Liver (tissue), 9 donors: Measurements from ENCODE around the gene EPB41L2. TPM values are rescaled to one million over a fixed set of nuclear protein-coding genes. Genes with fewer than 3 reads are reported as not detected.

Source experiments
- DNase-seq: peaks from one replicate; pipeline ENCODE4 v3.0.0-alpha.2; 2017; ENCODE audit warnings: low spot score
- H3K27ac ChIP-seq, 2 donors: one replicate each; pipeline ENCODE4 v1.7.0; 2013; ENCODE audit warnings: inconsistent platforms in 2 of 2, low read length in 2 of 2, control low read depth in 1 of 2, low read depth in 1 of 2, mild to moderate bottlenecking in 1 of 2
- H3K27me3 ChIP-seq, 4 donors: one replicate each; pipeline versions ENCODE4 v1.6.1 to v1.7.0; 2013; ENCODE audit warnings: low read length in 3 of 4, inconsistent platforms in 1 of 4, mild to moderate bottlenecking in 1 of 4, moderate library complexity in 1 of 4; ENCODE audit not compliant: control insufficient read depth in 4 of 4, insufficient read depth in 4 of 4
- H3K36me3 ChIP-seq, 4 donors: one replicate each; pipeline versions ENCODE4 v1.6.1 to v1.7.0; 2013; ENCODE audit warnings: low read length in 3 of 4, mild to moderate bottlenecking in 3 of 4, low read depth in 1 of 4, moderate library complexity in 1 of 4; ENCODE audit not compliant: control insufficient read depth in 4 of 4, insufficient read depth in 3 of 4
- H3K4me1 ChIP-seq, 4 donors: one replicate each; pipeline versions ENCODE4 v1.6.1 to v1.7.0; 2013; ENCODE audit warnings: low read length in 3 of 4, mild to moderate bottlenecking in 3 of 4, moderate library complexity in 1 of 4; ENCODE audit not compliant: control insufficient read depth in 4 of 4, insufficient read depth in 4 of 4
- H3K4me3 ChIP-seq, 3 donors: one replicate each; pipeline versions ENCODE4 v1.6.1 to v1.7.0; 2013; ENCODE audit warnings: low read length in 3 of 3, control low read depth in 1 of 3, low read depth in 1 of 3, mild to moderate bottlenecking in 1 of 3
- H3K9ac ChIP-seq, 2 donors: one replicate each; pipeline ENCODE4 v1.7.0; 2013; ENCODE audit warnings: low read length in 2 of 2, mild to moderate bottlenecking in 2 of 2, moderate library complexity in 2 of 2, control low read depth in 1 of 2, low read depth in 1 of 2
- H3K9me3 ChIP-seq, 4 donors: one replicate each; pipeline versions ENCODE4 v1.6.1 to v1.7.0; 2013; ENCODE audit warnings: low read length in 3 of 4; ENCODE audit not compliant: control insufficient read depth in 4 of 4
- ATF3 ChIP-seq: IDR thresholded peaks from 2 replicates; pipeline ENCODE4 v1.6.1; 2016; ENCODE audit warnings: antibody characterized with exemption
- CTCF ChIP-seq: fragments of 150-350 bp; IDR thresholded peaks from 2 replicates; pipeline ENCODE4 v1.5.1; 2017; ENCODE audit warnings: improper control_type of control experiment, low read depth, low read length; ENCODE audit not compliant: missing input control
- EGR1 ChIP-seq, 2 donors: IDR thresholded peaks; 2 replicates each; pipeline ENCODE4 v1.6.1; 2016 to 2018; ENCODE audit warnings: antibody characterized with exemption in 2 of 2, low read depth in 2 of 2
- FOXA1 ChIP-seq: IDR thresholded peaks from 2 replicates; pipeline ENCODE4 v1.6.1; 2016; ENCODE audit warnings: antibody characterized with exemption
- FOXA2 ChIP-seq: IDR thresholded peaks from 2 replicates; pipeline ENCODE4 v1.6.1; 2016; ENCODE audit warnings: antibody characterized with exemption
- GABPA ChIP-seq, 2 donors: IDR thresholded peaks in 1 of 2; conservative IDR thresholded peaks in 1 of 2; 2 replicates each; pipeline ENCODE4 v1.6.1; 2016; ENCODE audit warnings: antibody characterized with exemption in 2 of 2, mild to moderate bottlenecking in 1 of 2, moderate library complexity in 1 of 2
- HNF4A ChIP-seq, 2 donors: conservative IDR thresholded peaks; 2 replicates each; pipeline ENCODE4 v1.6.1; 2016; ENCODE audit warnings: antibody characterized with exemption in 2 of 2, mild to moderate bottlenecking in 2 of 2
- HNF4G ChIP-seq: IDR thresholded peaks from 2 replicates; pipeline ENCODE4 v1.6.1; 2016; ENCODE audit warnings: antibody characterized with exemption
- JUND ChIP-seq, 2 donors: IDR thresholded peaks; 2 replicates each; pipeline ENCODE4 v1.6.1; 2016; ENCODE audit warnings: antibody characterized with exemption in 2 of 2
- MAX ChIP-seq: IDR thresholded peaks from 2 replicates; pipeline ENCODE4 v1.6.1; 2016; ENCODE audit warnings: antibody characterized with exemption
- NR2F2 ChIP-seq: IDR thresholded peaks from 2 replicates; pipeline ENCODE4 v1.6.1; 2016; ENCODE audit warnings: antibody characterized with exemption
- RAD21 ChIP-seq, 2 donors: IDR thresholded peaks; 2 replicates each; pipeline ENCODE4 v1.6.1; 2016; ENCODE audit warnings: antibody characterized with exemption in 2 of 2, mild to moderate bottlenecking in 2 of 2
- RXRA ChIP-seq, 2 donors: IDR thresholded peaks; 2 replicates each; pipeline ENCODE4 v1.6.1; 2017 to 2018; ENCODE audit warnings: antibody characterized with exemption in 2 of 2, mild to moderate bottlenecking in 1 of 2
- SP1 ChIP-seq: IDR thresholded peaks from 2 replicates; pipeline ENCODE4 v1.6.1; 2018; ENCODE audit warnings: antibody characterized with exemption, mild to moderate bottlenecking
- TAF1 ChIP-seq: conservative IDR thresholded peaks from 2 replicates; pipeline ENCODE4 v1.6.1; 2016; ENCODE audit warnings: antibody characterized with exemption, mild to moderate bottlenecking
- YY1 ChIP-seq: IDR thresholded peaks from 2 replicates; pipeline ENCODE4 v1.6.1; 2016; ENCODE audit warnings: antibody characterized with exemption, mild to moderate bottlenecking
- ZBTB33 ChIP-seq: IDR thresholded peaks from 2 replicates; pipeline ENCODE4 v1.6.1; 2016; ENCODE audit warnings: antibody characterized with exemption
- polyA plus RNA-seq, 2 donors: library from polyadenylated mRNA; stranded (reverse) in 1 of 2; unstranded in 1 of 2; fragments of 200-250 nt in 1 of 2; fragments of >200 nt in 1 of 2; fragmentation: Nextera tagmentation in 1 of 2; extraction: Ambion mirVana in 1 of 2; gene quantifications; one replicate each; pipeline versions ENCODE4 v1.2.1 to v1.2.3, GENCODE V29; 2013 to 2015
- total RNA-seq, 2 donors: library from RNA; depleted of rRNA; stranded (reverse); fragments of >200 nt; gene quantifications; one replicate each; pipeline ENCODE4 v1.2.3, GENCODE V29; 2014
- TF ChIP-seq, protein P1 (sequence below): IDR thresholded peaks from 2 replicates; pipeline ENCODE4 v1.6.1; 2016; ENCODE audit warnings: antibody characterized with exemption, mild to moderate bottlenecking
- donor health status: healthy.
- donor health status: healthy.
- donor health status: healthy.
- donor health status: healthy.
- donor health status: healthy.

The EPB41L2 gene
- total and polyA plus RNA-seq, 4 donors: 10.0 to 43.3 (median 18.7) TPM

GRCh38 chr6:130978180-130978579 is 84.9 kb downstream of the EPB41L2 start (continued):
- TF ChIP-seq HNF4A (conservative IDR thresholded peaks at IDR 0.05) (no peak), EGR1 (IDR thresholded peaks at IDR 0.05; ENCODE audit: low read depth in 2 of 2) (no peak)

DNA sequence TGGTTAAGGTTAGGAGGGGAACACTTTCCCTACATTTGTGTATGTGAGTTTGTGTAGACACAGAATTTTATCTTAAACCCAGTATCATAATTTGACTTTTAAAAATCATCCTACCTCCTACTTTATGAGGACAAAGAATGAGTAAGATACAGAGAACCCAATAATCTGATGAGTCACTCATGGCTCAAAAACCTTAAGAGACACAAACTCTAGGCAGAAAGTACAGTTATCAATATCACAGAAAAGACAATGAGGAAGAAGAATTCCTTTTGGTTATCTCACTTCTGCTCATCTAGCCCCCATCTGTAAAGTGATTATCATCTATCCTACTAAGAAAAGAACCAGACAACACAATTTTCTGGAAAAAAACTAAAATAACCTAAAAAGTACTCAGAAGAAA is 87.7 kb downstream of the EPB41L2 start:
- no peak overlapping the region for H3K9ac ChIP-seq
- TF ChIP-seq HNF4G: no peak
- TF ChIP-seq FOXA1: no peak
- no peak for TF ChIP-seq ATF3
- TF ChIP-seq JUND (IDR thresholded peaks at IDR 0.05): no peak
- no peak for TF ChIP-seq GABPA (IDR thresholded peaks at IDR 0.05 in 1 of 2, conservative IDR thresholded peaks at IDR 0.05 in 1 of 2)
- no peak for TF ChIP-seq MAX
- TF ChIP-seq ZBTB33: no peak
- TF ChIP-seq FOXA2: no peak
- TF ChIP-seq RXRA (IDR thresholded peaks at IDR 0.05): no peak
- TF ChIP-seq YY1: no peak
- TF ChIP-seq RAD21 (IDR thresholded peaks at IDR 0.05): no peak
- TF ChIP-seq CTCF: no peak
- TF ChIP-seq EGR1 (IDR thresholded peaks at IDR 0.05; ENCODE audit: low read depth in 2 of 2): no peak
- TF ChIP-seq HNF4A (conservative IDR thresholded peaks at IDR 0.05): no peak
- TF ChIP-seq, protein P1, sequence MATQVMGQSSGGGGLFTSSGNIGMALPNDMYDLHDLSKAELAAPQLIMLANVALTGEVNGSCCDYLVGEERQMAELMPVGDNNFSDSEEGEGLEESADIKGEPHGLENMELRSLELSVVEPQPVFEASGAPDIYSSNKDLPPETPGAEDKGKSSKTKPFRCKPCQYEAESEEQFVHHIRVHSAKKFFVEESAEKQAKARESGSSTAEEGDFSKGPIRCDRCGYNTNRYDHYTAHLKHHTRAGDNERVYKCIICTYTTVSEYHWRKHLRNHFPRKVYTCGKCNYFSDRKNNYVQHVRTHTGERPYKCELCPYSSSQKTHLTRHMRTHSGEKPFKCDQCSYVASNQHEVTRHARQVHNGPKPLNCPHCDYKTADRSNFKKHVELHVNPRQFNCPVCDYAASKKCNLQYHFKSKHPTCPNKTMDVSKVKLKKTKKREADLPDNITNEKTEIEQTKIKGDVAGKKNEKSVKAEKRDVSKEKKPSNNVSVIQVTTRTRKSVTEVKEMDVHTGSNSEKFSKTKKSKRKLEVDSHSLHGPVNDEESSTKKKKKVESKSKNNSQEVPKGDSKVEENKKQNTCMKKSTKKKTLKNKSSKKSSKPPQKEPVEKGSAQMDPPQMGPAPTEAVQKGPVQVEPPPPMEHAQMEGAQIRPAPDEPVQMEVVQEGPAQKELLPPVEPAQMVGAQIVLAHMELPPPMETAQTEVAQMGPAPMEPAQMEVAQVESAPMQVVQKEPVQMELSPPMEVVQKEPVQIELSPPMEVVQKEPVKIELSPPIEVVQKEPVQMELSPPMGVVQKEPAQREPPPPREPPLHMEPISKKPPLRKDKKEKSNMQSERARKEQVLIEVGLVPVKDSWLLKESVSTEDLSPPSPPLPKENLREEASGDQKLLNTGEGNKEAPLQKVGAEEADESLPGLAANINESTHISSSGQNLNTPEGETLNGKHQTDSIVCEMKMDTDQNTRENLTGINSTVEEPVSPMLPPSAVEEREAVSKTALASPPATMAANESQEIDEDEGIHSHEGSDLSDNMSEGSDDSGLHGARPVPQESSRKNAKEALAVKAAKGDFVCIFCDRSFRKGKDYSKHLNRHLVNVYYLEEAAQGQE: no peak
- TF ChIP-seq TAF1: no peak
- no peak for TF ChIP-seq SP1
- TF ChIP-seq NR2F2: no peak
- H3K4me3 ChIP-seq: no peak overlapping the region
- no peaks in the 10 kb centered on the region for H3K36me3 ChIP-seq
- no peaks in the 10 kb centered on the region for H3K9me3 ChIP-seq
- no peak for DNase-seq
- H3K4me1 ChIP-seq: peaks cover 0 to under 1% (median 0%) of the 10 kb centered on the region in 4 donors
- no peaks in the 10 kb centered on the region for H3K27me3 ChIP-seq
- H3K27ac ChIP-seq: no peak overlapping the region
